Measurements from ENCODE around the gene PIGW.

PIGW gene

DNA sequence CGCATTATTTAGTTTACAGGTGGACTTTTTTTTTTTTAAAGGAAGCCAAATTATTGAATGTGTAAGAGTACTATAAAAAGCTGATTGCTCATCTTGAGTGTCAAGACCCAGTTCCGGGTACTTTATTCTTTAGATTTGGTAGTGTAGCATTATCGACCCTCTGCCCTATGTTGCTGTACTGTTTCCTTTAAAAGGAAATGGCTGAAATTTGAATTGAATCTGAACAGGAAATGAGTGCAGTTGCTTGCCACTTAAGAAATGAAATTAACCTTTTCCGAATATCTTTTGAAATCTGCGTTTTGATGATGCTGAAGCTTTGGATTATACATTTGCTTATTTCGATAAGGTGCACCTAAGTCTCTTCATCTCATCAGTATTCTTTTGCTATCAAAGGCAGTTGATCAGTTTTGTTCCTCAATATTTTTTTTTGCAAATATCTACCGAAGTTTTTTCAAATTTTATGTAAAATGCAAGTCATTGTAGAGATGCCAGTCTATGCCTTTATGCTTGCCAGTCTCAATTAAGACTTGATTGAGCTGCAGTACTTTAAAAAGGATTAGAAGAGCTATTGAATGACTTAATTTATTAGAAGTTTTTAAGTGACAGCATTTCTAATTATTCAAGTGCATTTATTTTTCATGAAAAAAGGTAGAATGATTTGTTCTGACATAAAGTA lies 11.8 kb downstream of the PIGW start:
- DNase-seq = no peak

DNA sequence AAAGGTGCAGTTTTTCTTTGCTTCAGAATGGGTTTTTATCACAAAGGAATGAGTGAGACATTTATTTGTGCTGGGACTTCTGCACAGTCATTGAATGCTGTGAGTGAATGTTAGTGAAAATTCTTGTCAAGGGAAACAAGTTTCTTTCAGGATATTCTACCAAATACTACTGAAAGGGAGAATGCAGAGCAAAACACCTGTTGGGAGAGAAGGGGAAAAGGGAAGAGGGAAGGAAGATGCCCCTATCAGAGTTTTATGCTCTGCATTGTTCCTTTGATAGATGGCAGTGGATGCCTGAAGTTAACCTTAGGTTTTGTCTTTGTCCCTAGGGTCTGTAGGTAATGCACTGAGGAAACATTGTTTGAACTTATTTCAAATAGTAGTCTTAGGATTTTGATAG lies 13.0 kb downstream of the PIGW start:
- DNase-seq = no peak

DNA sequence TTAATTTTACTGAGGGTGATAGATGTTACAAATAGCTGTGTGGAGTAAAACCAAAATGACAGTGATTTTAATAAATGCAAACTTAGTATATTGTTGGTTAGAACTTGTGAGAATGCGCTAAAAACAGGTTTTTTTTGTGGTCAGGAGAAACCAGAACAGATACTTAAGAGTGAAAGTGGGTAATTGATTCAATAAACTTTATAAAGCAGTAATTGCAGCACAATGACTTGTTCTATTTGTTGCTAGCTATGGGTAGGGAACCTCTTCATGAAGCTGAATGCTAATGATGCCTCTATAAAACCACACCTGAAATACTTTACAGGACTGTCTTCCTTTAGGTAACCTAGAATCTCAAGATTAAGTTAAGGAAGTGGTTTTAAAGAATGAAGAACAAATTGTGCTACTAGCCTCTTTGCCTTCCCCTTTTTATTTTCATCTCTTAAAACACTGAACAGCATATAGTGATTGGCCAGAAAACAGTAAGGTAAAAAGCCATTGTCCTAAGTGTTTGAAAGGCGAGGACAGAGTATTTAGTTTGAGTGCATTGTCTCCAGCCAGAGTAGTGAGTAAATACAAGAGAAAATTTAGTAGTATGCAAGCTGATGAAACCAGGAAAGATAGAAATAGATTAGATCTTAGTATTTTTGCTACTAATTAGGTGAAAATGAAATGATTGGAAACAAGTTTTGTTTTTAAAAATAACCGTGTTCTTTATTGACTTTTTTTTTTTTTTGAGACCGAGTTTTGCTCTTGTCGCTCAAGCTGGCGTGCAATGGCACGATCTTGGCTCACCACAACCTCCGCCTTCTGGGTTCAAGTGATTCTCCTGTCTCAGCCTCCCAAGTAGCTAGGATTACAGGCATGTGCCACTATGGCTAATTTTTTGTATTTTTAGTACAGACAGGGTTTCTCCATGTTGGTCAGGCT lies 16.0 kb downstream of the PIGW start:
- no peak for DNase-seq

DNA sequence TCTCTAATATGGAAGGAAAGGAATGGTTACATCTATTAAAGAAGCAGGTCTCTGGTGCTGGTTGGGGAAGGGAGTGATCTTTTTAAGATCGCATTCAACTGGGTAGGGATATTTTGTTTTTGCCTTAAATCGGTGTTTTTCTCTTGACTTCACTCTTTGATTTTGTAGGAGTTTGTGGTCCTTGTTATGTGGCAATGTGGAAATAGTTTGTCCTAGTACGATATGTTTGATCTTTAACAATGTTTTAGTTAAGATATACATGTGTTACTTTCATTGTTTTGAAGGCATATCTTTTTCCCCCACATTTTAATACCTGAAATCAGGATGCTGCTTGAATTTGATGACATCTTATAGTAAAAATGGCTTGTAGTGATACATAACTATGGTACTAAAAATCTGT lies 18.7 kb downstream of the PIGW start:
- no peak for DNase-seq

DNA sequence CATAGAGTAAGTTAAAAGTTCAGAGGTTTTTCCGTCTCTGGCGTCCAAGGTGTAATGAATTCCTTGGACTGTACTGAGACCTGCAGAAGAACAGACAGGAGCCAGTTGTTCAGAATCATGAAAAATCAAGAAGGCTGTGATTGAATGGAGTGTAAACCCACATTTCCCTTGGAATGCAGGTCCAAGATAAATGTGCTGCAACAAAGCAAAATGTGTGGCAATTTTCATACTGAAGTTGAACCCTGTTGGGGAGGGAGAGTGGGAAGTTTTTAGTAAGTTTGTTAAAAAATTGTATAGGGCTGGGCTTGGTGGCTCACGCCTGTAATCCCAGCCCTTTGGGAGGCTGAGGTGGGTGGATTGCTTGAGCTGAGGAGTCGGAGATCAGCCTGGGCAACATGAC lies 31.3 kb downstream of the PIGW start:
- no peak for DNase-seq

DNA sequence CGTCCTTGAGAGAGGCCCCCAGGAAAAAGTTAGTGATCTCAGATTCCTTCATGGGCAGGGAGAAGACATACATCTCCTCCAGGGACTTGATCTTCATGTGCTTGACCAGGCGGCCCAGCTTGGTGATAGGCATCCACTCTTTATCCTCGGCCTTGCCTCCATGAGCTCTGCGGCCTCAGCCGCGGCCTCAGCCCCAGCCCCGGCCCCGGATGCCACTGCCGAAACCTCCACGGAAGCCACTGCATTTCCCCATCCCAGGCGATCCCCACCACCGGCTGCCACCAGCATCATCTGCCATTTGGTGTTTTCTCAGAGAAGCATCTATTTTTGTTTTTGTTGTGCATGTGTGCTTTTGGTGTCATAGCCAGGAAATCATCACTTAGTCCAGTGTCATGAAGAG lies 40.2 kb downstream of the PIGW start:
- no peak for DNase-seq

DNA sequence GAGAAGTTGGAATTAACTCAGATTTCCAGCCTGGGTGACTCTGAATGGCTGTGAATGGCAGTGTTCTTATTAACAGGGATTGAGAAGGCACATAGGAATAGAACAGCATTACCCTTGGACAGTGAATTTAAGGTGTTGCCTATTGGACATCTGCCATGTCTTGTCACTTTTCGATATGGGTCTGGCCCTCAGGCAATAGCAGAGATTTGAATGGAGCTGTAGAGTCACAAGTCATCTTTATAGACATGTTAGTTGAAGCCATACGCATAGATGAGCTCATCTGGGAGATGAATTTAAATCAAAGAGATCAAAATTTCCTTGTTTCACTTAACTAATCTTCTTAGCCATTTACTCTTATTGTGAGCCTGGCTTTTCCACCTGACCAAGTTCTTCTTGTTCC lies 42.0 kb downstream of the PIGW start:
- no peak for DNase-seq

DNA sequence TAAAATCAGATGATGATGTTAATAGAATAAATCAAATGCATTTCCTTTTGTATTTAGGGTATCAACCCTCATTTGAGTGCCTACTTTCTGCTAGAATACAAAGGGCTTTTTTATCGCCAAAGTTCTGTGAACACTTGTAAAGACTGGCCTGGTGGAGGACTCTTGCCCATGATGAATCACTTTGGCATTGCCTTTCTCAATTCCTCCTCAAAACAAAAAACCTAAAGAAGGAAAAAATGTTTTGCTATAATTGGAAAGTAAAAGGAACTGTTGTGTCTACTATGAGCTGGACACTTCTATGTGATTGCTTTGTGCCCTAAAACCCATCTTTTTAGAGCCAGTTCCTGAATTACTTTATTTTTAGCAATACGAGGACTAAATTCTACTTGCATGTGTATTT lies 43.9 kb downstream of the PIGW start:
- DNase-seq = no peak

DNA sequence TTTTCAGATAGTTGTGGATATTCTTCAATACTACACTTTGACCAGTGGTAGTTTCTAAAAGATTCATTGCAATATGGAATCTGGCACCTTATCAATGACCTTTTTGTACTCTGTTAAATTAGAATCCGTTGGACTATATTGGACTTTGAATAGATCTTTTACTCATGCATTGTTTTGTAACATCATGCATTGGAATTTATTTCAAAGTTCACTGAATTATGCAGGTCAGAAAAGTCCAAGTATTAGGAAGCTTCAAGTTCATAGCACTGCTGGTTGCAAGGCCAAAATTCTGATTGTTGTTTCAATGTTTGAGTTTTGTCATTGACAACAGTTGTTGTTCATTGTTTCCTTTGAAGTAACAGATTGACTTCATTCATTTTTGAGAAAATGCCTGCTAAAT lies 49.0 kb downstream of the PIGW start:
- DNase-seq = no peak

DNA sequence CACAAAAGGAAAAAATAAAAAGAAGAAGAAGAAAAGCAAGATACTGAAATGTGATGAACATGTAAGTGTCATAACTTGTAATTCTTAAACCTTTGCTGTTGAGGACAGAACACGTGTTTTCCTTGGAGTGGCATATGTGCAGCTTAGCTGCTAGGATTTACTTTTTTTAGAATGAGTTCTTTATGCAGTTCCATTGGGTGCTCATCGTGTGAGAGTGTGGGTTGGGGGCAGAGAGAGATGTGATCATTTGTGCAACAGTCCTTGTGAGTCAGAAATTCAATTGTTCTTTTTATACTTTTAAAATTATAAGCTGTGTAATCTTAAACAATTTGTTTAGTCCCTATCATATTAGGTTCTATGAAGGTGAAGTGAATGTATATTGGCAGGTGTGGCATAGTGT lies 51.4 kb downstream of the PIGW start:
- no peak for DNase-seq
